ENCODE results near the gene ARHGEF40.

Gene ARHGEF40

GRCh38 chr14:21025371-21026273 lies 44.5 kb upstream of the ARHGEF40 start:
- DNase-seq (ENCODE audit: low spot score), result no peak
- in situ Hi-C loops (cut with MboI; ENCODE audit: low sequenced_read_pairs, unreplicated experiment), result no loop called here
- no peak for TF ChIP-seq CTCF (IDR thresholded peaks at IDR 0.05; ENCODE audit: borderline replicate concordance, control extremely low read depth, extremely low read depth, insufficient read depth, missing control alignments)

GRCh38 chr14:21026274-21026987 lies 43.7 kb upstream of the ARHGEF40 start:
- no peak for TF ChIP-seq CTCF (IDR thresholded peaks at IDR 0.05; ENCODE audit: borderline replicate concordance, control extremely low read depth, extremely low read depth, insufficient read depth, missing control alignments)
- no peak for DNase-seq (ENCODE audit: low spot score)
- in situ Hi-C loops (cut with MboI; ENCODE audit: low sequenced_read_pairs, unreplicated experiment), result no loop called here

GRCh38 chr14:21026988-21027315 lies 43.2 kb upstream of the ARHGEF40 start:
- no peak for DNase-seq (ENCODE audit: low spot score)
- in situ Hi-C loops (cut with MboI; ENCODE audit: low sequenced_read_pairs, unreplicated experiment), result no loop called here
- no peak for TF ChIP-seq CTCF (IDR thresholded peaks at IDR 0.05; ENCODE audit: borderline replicate concordance, control extremely low read depth, extremely low read depth, insufficient read depth, missing control alignments)

GRCh38 chr14:21029917-21030316 lies 40.2 kb upstream of the ARHGEF40 start, which contains the start of gene TPPP2:
TPPP2 (plus strand) TSS chr14:21030217; CDS start chr14:21030582, 365 bp downstream.
- TF ChIP-seq CTCF (IDR thresholded peaks at IDR 0.05; ENCODE audit: borderline replicate concordance, control extremely low read depth, extremely low read depth, insufficient read depth, missing control alignments), result no peak
- in situ Hi-C loops (cut with MboI; ENCODE audit: low sequenced_read_pairs, unreplicated experiment), result no loop called here
- DNase-seq (ENCODE audit: low spot score), result no peak

GRCh38 chr14:21030531-21030930 lies 39.6 kb upstream of the ARHGEF40 start:
- no peak for DNase-seq (ENCODE audit: low spot score)
- in situ Hi-C loops (cut with MboI; ENCODE audit: low sequenced_read_pairs, unreplicated experiment), result no loop called here

More at GRCh38 chr14:21030531-21030930, 39.6 kb upstream of the ARHGEF40 start:
- no peak for TF ChIP-seq CTCF (IDR thresholded peaks at IDR 0.05; ENCODE audit: borderline replicate concordance, control extremely low read depth, extremely low read depth, insufficient read depth, missing control alignments)
